Ovary (tissue), 3 donors: ENCODE measurements around the gene ACTBL2.

ENCODE experiments used
- EP300 ChIP-seq: sonication (generic); formaldehyde crosslinking; IDR thresholded peaks from one replicate; pipeline ENCODE4 v1.6.1; 2017; ENCODE audit warnings: antibody characterized with exemption
- TF ChIP-seq, protein P1 (sequence below), 3 donors: fragments of 450-650 bp in 2 of 3; fragments of 200-600 bp in 1 of 3; IDR thresholded peaks; one replicate each; pipeline versions ENCODE4 v1.5.1 to v1.8.0; 2016 to 2022; ENCODE audit warnings: antibody characterized with exemption in 3 of 3, mild to moderate bottlenecking in 1 of 3
- donor health status: DM: no; HTN: no; CAD: no.

GRCh38 chr5:57442080-57442839 is 40.4 kb downstream of the ACTBL2 start:
- TF ChIP-seq, protein P1, sequence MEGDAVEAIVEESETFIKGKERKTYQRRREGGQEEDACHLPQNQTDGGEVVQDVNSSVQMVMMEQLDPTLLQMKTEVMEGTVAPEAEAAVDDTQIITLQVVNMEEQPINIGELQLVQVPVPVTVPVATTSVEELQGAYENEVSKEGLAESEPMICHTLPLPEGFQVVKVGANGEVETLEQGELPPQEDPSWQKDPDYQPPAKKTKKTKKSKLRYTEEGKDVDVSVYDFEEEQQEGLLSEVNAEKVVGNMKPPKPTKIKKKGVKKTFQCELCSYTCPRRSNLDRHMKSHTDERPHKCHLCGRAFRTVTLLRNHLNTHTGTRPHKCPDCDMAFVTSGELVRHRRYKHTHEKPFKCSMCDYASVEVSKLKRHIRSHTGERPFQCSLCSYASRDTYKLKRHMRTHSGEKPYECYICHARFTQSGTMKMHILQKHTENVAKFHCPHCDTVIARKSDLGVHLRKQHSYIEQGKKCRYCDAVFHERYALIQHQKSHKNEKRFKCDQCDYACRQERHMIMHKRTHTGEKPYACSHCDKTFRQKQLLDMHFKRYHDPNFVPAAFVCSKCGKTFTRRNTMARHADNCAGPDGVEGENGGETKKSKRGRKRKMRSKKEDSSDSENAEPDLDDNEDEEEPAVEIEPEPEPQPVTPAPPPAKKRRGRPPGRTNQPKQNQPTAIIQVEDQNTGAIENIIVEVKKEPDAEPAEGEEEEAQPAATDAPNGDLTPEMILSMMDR (IDR thresholded peaks at IDR 0.05) = no peak
- no peak for TF ChIP-seq EP300
